ENCODE measurements around the gene ATP6AP1.

ATP6AP1 gene

GRCh38 chrX:154443479-154443910, 15.0 kb downstream of the ATP6AP1 start:
- DNase-seq (ENCODE audit: low read depth) = no peak
- peak overlapping the region; percentile 35 for H3K4me3 ChIP-seq (ENCODE audit: low read depth, low read length)

- peak within 1 kb of the TSS; percentile 62 for H3K4me3 ChIP-seq (ENCODE audit: low read depth, low read length)
- no peak for DNase-seq (ENCODE audit: low read depth)
Observed at GRCh38 chrX:154443992-154444754, 15.7 kb downstream of the ATP6AP1 start, which contains the start of gene FAM50A. TSS of gene FAM50A (plus strand) at chrX:154444141. CDS start at chrX:154444236, 95 bp downstream.

GRCh38 chrX:154444755-154445246, 16.3 kb downstream of the ATP6AP1 start:
- H3K4me3 ChIP-seq (ENCODE audit: low read depth, low read length) = peak overlapping the region; percentile 62
- no peak for DNase-seq (ENCODE audit: low read depth)

- no peak overlapping the region for H3K4me3 ChIP-seq (ENCODE audit: low read depth, low read length)
- DNase-seq (ENCODE audit: low read depth) = no peak
Observed at GRCh38 chrX:154445776-154446175, 17.3 kb downstream of the ATP6AP1 start.

- DNase-seq (ENCODE audit: low read depth) = no peak
- H3K4me3 ChIP-seq (ENCODE audit: low read depth, low read length) = no peak overlapping the region
Observed at GRCh38 chrX:154446430-154446829, 18.0 kb downstream of the ATP6AP1 start.

- no peak for DNase-seq (ENCODE audit: low read depth)
- H3K4me3 ChIP-seq (ENCODE audit: low read depth, low read length) = no peak overlapping the region
Observed at GRCh38 chrX:154448484-154448883, 20.0 kb downstream of the ATP6AP1 start.

- DNase-seq (ENCODE audit: low read depth) = no peak
- H3K4me3 ChIP-seq (ENCODE audit: low read depth, low read length) = no peak overlapping the region
Observed at GRCh38 chrX:154449618-154450017, 21.1 kb downstream of the ATP6AP1 start.

- no peak overlapping the region for H3K4me3 ChIP-seq (ENCODE audit: low read depth, low read length)
- DNase-seq (ENCODE audit: low read depth) = no peak
Observed at GRCh38 chrX:154450312-154450711, 21.8 kb downstream of the ATP6AP1 start.

- DNase-seq (ENCODE audit: low read depth) = no peak
Observed at GRCh38 chrX:154452823-154453222, 24.3 kb downstream of the ATP6AP1 start.

GRCh38 chrX:154457491-154458115, 29.1 kb downstream of the ATP6AP1 start:
- H3K4me3 ChIP-seq (ENCODE audit: low read depth, low read length) = peak overlapping the region; percentile 48
- no peak for DNase-seq (ENCODE audit: low read depth)

More at GRCh38 chrX:154452823-154453222, 24.3 kb downstream of the ATP6AP1 start:
- H3K4me3 ChIP-seq (ENCODE audit: low read depth, low read length) = no peak overlapping the region

GRCh38 chrX:154458116-154458953, 29.9 kb downstream of the ATP6AP1 start, which contains the start of gene PLXNA3:
TSS of gene PLXNA3 (plus strand) at chrX:154458281. CDS start at chrX:154460184, 1,903 bp downstream.
- DNase-seq (ENCODE audit: low read depth) = no peak
- H3K4me3 ChIP-seq (ENCODE audit: low read depth, low read length) = peak within 1 kb of the TSS; percentile 74

- peak overlapping the region; percentile 74 for H3K4me3 ChIP-seq (ENCODE audit: low read depth, low read length)
- no peak for DNase-seq (ENCODE audit: low read depth)
Observed at GRCh38 chrX:154458954-154459778, 30.7 kb downstream of the ATP6AP1 start.

GRCh38 chrX:154459832-154460231, 31.4 kb downstream of the ATP6AP1 start:
- peak overlapping the region; percentile 74 for H3K4me3 ChIP-seq (ENCODE audit: low read depth, low read length)
- DNase-seq (ENCODE audit: low read depth) = no peak

GRCh38 chrX:154460326-154460725, 31.8 kb downstream of the ATP6AP1 start:
- H3K4me3 ChIP-seq (ENCODE audit: low read depth, low read length) = peak overlapping the region; percentile 74

GRCh38 chrX:154462396-154462795, 33.9 kb downstream of the ATP6AP1 start:
- no peak for DNase-seq (ENCODE audit: low read depth)

More at GRCh38 chrX:154460326-154460725, 31.8 kb downstream of the ATP6AP1 start:
- no peak for DNase-seq (ENCODE audit: low read depth)

GRCh38 chrX:154463611-154464220, 35.2 kb downstream of the ATP6AP1 start:
- no peak for DNase-seq (ENCODE audit: low read depth)
- no peak overlapping the region for H3K4me3 ChIP-seq (ENCODE audit: low read depth, low read length)

More at GRCh38 chrX:154462396-154462795, 33.9 kb downstream of the ATP6AP1 start:
- no peak overlapping the region for H3K4me3 ChIP-seq (ENCODE audit: low read depth, low read length)

- DNase-seq (ENCODE audit: low read depth) = no peak
- H3K4me3 ChIP-seq (ENCODE audit: low read depth, low read length) = no peak overlapping the region
Observed at GRCh38 chrX:154464806-154465365, 36.4 kb downstream of the ATP6AP1 start.

GRCh38 chrX:154465601-154466000, 37.1 kb downstream of the ATP6AP1 start:
- H3K4me3 ChIP-seq (ENCODE audit: low read depth, low read length) = no peak overlapping the region
- no peak for DNase-seq (ENCODE audit: low read depth)

Measured in skeletal muscle cell (primary cell).